Embryonic facial prominence (tissue), 1 donor: Measurements from ENCODE around the gene PRKN.

Source experiments
- DNase-seq: peaks from one replicate; pipeline ENCODE4 v3.0.0-alpha.2; 2016; ENCODE audit errors: extremely low spot score

PRKN gene

GRCh38 chr6:161395716-161396231 lies 1331.8 kb downstream of the PRKN start:
- no peak for DNase-seq

- DNase-seq = no peak
These were observed 1333.1 kb downstream of the PRKN start for GRCh38 chr6:161394437-161394836.

GRCh38 chr6:161393839-161394364 lies 1333.7 kb downstream of the PRKN start:
- peak; percentile 86 for DNase-seq

- no peak for DNase-seq
These were observed 1334.3 kb downstream of the PRKN start for GRCh38 chr6:161393292-161393691.

DNA sequence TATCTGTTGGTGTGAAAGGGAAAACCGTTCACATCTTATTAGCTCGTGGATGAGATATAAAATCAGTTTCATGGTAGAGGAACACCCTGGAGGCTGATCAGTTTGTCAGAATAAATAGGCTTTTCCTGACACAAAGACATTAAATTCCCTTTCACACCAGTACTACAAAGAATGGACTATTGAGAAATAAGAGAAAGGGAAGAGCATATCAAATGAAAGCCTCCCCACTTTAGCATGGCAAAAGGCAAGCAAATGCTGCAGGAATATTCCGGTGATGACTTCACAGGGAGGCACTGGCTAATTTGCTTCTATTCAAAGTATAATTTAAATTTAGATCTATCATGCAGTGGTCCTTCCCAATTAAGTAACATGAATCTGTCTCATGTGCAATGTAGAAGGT lies 1337.8 kb downstream of the PRKN start:
- DNase-seq = no peak

DNA sequence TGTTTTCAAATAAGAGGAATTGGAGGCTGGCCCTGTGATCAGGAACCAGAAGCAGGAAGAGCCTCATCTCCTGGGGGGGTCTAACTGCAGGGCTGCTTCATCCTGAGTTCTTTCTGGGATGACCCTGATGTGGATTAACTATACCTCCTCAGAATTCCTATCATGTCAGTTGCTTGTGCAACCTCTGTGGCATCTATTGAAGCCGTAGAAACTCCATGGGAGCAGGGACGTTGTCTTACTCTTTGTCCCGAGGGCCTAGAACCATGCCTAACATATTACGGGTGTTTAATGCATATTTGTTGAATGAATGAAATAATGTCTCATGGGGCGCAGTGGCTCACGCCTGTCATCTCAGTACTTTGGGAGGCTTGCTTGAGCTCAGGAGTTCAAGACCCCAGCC lies 1343.6 kb downstream of the PRKN start:
- DNase-seq = no peak

DNA sequence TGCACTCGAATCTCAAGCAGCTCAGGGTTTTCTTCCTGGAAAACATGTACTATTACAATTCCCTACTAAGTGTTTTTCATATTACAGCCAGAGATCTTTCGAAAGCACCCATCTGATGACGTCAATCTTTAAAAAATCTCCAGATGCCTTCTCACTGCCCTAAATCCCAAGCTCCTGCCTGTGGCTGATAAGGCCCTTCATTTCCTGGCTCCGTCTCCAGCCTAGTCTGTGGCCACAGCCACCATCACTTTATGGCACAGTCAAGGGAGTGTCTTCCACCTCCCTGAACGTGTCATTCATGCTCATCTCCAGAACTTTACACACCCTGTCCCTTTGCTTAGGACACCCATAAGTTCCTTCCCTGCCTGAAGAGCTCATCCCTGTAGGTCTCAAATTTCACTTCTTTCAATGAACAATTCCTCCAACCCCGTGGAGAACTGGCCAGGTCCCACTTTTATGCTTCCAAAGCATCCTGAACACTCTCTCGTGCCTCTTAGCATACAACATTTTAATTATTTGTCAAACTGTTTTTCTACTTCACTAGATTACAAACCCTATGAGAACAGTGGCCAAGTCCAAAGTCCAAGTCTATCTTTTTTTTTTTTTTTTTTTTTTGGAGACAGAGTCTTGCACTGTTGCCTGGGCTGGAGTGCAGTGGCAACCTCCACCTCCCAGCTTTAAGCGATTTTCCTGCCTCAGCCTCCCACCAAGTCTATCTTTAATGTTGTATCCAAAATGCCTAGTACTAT lies 1347.6 kb downstream of the PRKN start:
- DNase-seq = no peak

GRCh38 chr6:161378115-161378514 lies 1349.5 kb downstream of the PRKN start:
- DNase-seq = no peak

DNA sequence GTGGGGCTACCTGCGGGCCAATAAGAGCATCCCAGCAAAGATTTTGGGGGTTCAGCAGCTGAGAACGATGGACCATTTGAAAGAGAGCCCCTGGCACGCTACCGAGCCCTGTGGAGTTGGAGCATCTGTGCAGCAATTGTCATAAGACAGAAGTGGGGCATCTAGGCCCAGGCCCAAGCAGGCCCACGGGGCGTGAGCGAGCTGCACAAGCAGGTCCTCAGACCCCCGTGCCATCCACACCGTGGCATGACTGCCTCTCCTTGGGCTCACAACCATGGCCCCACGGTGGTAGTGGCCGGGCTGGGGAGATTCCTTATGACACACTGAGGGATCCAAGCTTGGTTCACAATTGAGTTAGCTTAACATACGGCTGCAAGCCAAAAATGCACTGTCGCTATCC lies 1350.5 kb downstream of the PRKN start:
- DNase-seq = no peak

- DNase-seq = no peak
These were observed 1351.2 kb downstream of the PRKN start for GRCh38 chr6:161376367-161376766.

DNA sequence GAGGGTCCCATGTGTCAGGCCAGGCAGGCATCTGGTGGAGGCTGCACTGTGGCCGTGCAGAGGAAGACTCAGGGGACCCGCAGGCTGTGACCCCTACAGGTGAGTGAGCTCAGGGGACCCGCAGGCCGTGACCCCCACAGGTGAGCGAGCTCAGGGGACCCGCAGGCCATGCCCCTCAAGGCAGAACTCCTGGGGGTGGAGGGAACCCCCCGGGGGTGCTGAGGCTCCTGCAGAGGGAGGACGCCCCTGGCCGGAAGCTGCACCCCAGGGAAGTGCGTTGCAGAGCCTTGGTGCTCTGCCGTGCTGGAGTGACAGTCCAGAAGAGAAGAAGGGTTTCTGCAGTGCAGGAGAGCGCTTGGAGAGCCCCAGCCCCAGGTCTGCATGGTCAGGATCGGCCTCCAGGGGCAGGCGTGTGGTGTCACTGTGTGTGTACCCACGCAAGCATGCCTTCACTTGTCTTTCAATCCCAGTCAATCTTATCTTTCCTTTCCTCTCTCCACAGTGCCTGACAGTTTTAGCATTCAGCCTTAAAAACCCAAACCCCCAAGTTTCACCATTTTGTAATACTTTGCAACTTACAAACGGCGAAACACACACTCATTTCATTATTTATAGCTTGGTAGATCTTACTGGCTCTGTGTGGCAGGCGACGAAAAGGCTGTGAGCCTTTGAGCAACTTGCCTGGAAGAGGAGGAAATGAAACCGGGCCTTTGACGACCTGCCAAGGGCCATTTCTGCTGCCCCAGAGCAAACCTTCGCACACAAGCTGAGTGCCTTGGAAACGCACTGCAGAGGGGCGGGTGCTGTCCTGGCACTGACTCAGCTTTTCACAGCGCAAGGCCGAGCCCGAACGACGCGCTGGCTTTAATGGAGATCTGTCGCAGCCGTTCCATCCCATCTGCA lies 1352.3 kb downstream of the PRKN start:
- no peak for DNase-seq

DNA sequence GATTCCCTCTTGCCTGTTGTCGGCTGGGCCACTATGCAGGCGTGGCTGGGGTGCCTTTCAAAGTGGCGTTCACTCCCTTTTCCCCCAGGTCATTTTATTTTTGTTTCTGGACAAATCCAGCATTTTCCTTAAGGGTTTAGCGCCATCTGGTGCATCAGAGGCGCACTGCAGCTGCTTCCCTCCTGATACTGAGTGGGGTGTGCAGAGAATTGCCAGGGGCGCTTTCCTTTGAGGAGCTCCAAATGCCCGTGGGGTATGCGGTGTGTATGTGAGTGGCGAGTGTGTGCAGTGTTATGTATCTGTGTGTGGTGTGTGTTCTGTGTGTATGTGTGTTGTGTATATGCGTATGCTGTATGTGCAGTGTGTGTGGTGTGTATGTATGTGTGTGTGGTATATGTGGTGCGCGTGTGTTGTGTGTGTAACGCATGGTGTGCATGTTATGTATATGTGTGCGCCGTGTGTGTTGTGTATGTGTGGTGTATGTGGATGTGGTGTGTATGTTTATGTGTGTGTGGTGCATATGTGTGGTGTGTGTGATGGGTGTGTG lies 1353.6 kb downstream of the PRKN start:
- no peak for DNase-seq

GRCh38 chr6:161372422-161372793 lies 1355.2 kb downstream of the PRKN start:
- DNase-seq = no peak

- DNase-seq = peak; percentile 61
These were observed 1356.7 kb downstream of the PRKN start for GRCh38 chr6:161370880-161371279.

DNA sequence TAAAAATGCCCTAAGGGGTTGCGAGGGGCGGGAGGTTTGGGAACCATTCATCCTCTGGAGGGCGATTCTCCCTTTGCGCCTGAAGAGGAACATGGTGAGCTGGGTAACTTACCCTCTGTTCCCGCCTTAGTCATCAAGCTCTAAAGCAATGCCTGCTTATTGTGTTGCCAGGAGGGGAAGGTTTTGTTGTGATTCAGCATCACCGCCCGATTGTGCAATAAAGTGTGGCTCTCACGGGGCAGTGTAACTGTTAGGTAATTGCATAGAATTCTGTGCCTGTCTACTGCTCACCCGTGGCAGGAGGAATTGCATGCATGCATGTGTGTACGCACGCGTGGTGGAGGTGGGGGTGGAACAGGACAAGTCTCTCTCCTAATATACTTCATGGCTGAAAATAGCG lies 1358.2 kb downstream of the PRKN start:
- DNase-seq = no peak

DNA sequence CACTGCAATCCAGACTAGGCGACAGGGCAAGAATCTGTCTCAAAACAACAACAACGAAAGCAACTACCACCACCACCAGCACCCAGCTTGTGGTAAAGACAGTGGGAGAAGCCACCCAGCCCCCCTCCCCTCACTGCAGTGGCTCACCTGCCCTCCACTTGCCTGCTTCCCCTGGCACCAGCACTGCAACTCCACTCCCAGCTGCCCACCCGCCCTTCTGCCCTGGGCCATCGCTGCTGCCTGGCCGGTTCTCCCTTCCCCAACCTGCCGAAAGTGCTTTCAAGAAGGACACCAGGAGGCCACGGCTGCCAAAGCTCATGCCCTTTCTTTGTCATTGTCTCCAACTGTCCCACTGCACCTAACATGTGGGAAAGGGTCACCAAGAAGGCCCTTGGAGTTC lies 1359.1 kb downstream of the PRKN start:
- no peak for DNase-seq

DNA sequence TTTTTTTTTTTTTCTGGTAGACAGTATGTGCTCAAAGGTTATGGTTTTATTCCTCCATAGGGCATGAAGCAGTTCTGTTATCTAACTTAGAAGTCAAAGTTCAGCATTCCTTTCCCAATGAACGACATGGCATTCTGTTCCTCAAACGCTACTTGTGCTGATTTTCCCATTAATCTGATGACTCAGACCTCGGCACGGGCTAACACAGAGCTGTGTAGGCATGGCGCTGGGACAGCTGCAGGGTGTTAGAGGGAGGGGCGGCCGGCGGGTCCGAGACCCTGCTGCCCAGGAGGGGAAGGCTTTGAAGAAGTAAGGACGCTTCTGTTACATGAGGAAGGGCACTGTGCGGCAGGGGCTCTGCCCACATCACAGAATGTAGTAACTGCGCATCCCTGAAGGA lies 1360.1 kb downstream of the PRKN start:
- DNase-seq = no peak

DNA sequence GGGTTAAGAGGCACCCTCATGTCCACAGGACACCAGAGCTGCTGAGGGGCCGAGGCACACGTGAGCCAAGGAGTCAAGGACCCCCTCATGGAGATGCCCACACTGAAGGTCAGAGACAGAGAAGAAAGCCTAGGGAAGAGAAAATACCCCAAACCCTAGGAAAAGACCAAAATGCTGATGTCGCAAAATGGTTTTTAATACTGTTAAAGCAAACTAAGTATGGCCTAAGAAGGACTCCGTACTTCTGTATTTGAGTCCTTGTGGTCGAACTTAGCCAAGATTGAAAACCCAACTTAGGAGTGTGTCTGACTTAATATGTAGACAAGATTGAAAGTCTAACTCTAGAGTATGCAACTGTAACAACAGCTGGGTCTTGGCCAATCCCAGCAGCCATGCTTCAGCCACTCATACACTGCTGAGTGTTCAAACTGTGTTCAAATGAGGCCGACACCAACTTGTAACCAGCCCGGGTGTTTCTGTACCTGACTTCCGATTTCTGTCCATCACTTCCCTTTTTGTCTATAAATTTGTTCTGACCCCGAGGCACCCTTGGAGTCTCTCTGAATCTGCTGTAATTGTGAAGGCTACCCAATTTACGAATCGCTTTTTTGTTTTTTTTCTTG lies 1361.2 kb downstream of the PRKN start:
- DNase-seq = no peak

- no peak for DNase-seq
These were observed 1361.9 kb downstream of the PRKN start for GRCh38 chr6:161365633-161366032.

DNA sequence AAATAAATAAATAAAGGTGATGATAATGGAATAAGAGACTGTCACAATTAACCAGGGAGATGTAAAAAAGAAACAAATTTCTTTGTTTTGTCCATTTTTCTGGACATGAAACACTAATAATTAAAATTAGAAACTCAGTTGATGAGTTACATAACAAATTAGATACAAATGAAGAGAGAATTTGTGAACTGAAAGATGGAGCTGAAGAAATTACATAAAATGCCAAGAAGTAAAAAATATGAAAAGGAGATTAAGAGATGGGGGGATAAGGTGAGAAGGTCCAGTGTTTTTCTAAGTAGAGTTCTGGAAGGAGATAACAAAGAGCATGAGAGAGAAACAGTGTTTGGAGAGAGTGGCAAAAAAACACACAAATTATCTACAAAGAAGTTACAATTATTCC lies 1364.3 kb downstream of the PRKN start:
- DNase-seq = no peak

- DNase-seq = no peak
These were observed 1365.3 kb downstream of the PRKN start for GRCh38 chr6:161362266-161362665.

GRCh38 chr6:161361529-161361928 lies 1366.0 kb downstream of the PRKN start:
- no peak for DNase-seq
